Smooth muscle cell (in vitro differentiated cells): ENCODE measurements around the gene INAFM2. TPM values are rescaled to one million over a fixed set of nuclear protein-coding genes. Genes with fewer than 3 reads are reported as not detected.

ENCODE experiments used
- DNase-seq: peaks from one replicate; lab custom pipeline; 2025; ENCODE audit not compliant: unreplicated experiment; lab: John Stamatoyannopoulos, UW
- H2AFZ ChIP-seq: fragments of 200-600 bp; sonication (generic); 2 replicates; pipeline ENCODE4 v1.6.0; 2016; ENCODE audit warnings: antibody characterized with exemption, low read depth, mild to moderate bottlenecking
- H3F3A ChIP-seq: fragments of 200-600 bp; sonication (generic); 2 replicates; pipeline ENCODE4 v1.6.0; 2017; ENCODE audit warnings: antibody characterized with exemption, low read depth
- H3K27ac ChIP-seq: fragments of 200-600 bp; sonication (generic); 2 replicates; pipeline ENCODE4 v1.5.1; 2016; ENCODE audit warnings: low read depth, mild to moderate bottlenecking
- H3K27me3 ChIP-seq: fragments of 200-600 bp; sonication (generic); 2 replicates; pipeline ENCODE4 v1.6.1; 2016; ENCODE audit warnings: low read depth, mild to moderate bottlenecking
- H3K36me3 ChIP-seq: fragments of 200-600 bp; sonication (generic); 2 replicates; pipeline ENCODE4 v1.5.1; 2016; ENCODE audit warnings: low read depth
- H3K4me1 ChIP-seq: fragments of 200-600 bp; sonication (generic); 2 replicates; pipeline ENCODE4 v1.5.1; 2016; ENCODE audit warnings: low read depth
- H3K4me2 ChIP-seq: fragments of 200-600 bp; sonication (generic); 2 replicates; pipeline ENCODE4 v1.6.0; 2016; ENCODE audit warnings: mild to moderate bottlenecking
- H3K4me3 ChIP-seq: fragments of 200-600 bp; sonication (generic); 2 replicates; pipeline ENCODE4 v1.5.1; 2016; ENCODE audit warnings: mild to moderate bottlenecking
- H3K79me2 ChIP-seq: fragments of 200-600 bp; sonication (generic); 2 replicates; pipeline ENCODE4 v1.6.0; 2016; ENCODE audit warnings: low read depth, mild to moderate bottlenecking
- H3K9ac ChIP-seq: fragments of 200-600 bp; sonication (generic); 2 replicates; pipeline ENCODE4 v1.6.0; 2016; ENCODE audit warnings: low read depth
- H3K9me3 ChIP-seq: fragments of 200-600 bp; sonication (generic); replicated peaks from 2 replicates; pipeline ENCODE4 v1.5.1; 2016; ENCODE audit warnings: low read depth
- H4K20me1 ChIP-seq: fragments of 200-600 bp; sonication (generic); 2 replicates; pipeline ENCODE4 v1.6.0; 2016; ENCODE audit warnings: low read depth
- WGBS: methylation state at CpG from one replicate; pipeline ENCODE4 v1.1.7; 2016; ENCODE audit warnings: low lambda C conversion rate; 5-methylcytosine and 5-hydroxymethylcytosine counted together
- polyA plus RNA-seq: library from polyadenylated mRNA; unstranded; fragments of >200 nt; fragmentation: Nextera tagmentation; extraction: Ambion mirVana; gene quantifications from 2 replicates; pipeline ENCODE4 v1.2.1, GENCODE V29; 2016
- total RNA-seq: library from RNA; depleted of rRNA; stranded (reverse); fragments of >200 nt; gene quantifications from 2 replicates; pipeline ENCODE4 v1.2.3, GENCODE V29; 2014
- TF ChIP-seq, protein P1 (sequence below): fragments of 200-600 bp; sonication (generic); IDR thresholded peaks from 2 replicates; pipeline ENCODE4 v1.5.1; 2017; ENCODE audit warnings: borderline replicate concordance, mild to moderate bottlenecking, antibody characterized with exemption; ENCODE audit not compliant: insufficient read depth, poor library complexity, severe bottlenecking

INAFM2 gene
- total and polyA plus RNA-seq, 2 experiments from 2014 or later = 23.9 to 28.1 TPM

DNA sequence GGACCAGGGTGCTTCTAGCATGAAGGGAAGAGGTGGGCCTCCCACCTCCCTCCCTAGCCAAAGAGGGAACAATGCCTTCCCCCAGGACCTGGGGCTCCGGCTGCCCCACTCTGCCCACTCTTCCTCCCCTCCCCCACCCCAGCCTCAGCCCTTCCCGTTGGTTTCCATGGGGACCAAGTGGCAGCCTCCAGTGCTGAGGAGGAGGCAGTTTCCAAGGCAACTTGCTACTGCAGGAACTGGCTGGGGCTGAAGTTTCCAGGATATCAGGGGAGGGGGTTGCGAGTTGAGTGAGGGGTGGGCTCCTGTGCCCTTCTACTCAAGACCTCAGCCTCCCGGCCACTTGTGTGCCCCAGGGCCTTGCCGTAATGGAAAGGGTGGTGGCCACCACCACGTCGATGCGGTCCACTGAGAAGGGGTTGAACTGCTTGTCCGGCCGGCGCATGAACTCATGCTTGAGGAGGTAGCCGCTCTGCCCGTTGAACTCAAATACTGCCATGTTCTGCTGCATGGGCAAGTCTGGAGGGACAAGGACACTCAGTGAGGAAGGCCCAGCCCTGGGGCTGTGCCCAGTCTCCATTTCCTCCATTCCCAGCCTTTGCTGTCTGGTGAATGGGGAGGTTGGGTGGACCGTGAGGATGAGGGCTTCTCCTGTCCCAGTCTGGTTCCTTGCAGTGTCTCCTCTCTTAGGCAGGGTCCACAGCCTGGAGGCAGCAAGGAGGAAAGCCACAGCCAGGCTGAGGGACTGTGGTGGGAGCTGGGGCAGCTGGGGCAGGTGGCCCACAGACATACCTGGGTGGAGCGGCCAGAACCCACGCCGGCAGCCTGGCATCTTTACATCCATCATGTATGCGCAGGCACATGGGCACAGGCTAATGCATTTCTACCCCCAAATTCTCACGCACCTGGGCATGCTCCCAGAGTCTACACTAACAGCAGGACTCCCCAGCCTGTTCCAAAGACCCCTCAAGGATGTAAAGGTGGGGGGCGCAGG lies 29.3 kb upstream of the INAFM2 start:
- no peak overlapping the region for H3K4me2 ChIP-seq
- WGBS = 93% methylated on average over 20 of the region's 20 CpGs
- peaks cover 45% of the 10 kb centered on the region for H3K27me3 ChIP-seq

GRCh38 chr15:40295297-40295696 lies 28.2 kb upstream of the INAFM2 start:
- Histone ChIP-seq H3K9me3 (no peaks in the 10 kb centered on the region), H3K36me3 (no peaks in the 10 kb centered on the region), H3K4me2 (no peak overlapping the region), H3K4me3 (no peak overlapping the region), H2AFZ (no peak overlapping the region), H4K20me1 (no peaks in the 10 kb centered on the region), H3K27ac (no peak overlapping the region), H3K27me3 (peaks cover 35% of the 10 kb centered on the region), H3K79me2 (no peaks in the 10 kb centered on the region), H3K9ac (no peak overlapping the region), H3F3A (no peaks in the 10 kb centered on the region), H3K4me1 (peaks cover 9% of the 10 kb centered on the region)
- no peak for DNase-seq
- TF ChIP-seq, protein P1, sequence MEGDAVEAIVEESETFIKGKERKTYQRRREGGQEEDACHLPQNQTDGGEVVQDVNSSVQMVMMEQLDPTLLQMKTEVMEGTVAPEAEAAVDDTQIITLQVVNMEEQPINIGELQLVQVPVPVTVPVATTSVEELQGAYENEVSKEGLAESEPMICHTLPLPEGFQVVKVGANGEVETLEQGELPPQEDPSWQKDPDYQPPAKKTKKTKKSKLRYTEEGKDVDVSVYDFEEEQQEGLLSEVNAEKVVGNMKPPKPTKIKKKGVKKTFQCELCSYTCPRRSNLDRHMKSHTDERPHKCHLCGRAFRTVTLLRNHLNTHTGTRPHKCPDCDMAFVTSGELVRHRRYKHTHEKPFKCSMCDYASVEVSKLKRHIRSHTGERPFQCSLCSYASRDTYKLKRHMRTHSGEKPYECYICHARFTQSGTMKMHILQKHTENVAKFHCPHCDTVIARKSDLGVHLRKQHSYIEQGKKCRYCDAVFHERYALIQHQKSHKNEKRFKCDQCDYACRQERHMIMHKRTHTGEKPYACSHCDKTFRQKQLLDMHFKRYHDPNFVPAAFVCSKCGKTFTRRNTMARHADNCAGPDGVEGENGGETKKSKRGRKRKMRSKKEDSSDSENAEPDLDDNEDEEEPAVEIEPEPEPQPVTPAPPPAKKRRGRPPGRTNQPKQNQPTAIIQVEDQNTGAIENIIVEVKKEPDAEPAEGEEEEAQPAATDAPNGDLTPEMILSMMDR = no peak
- WGBS = 85% methylated on average over 1 of the region's 1 CpG

More for the DNA sequence above, 29.3 kb upstream of the INAFM2 start:
- H3K4me1 ChIP-seq = peaks cover 9% of the 10 kb centered on the region
- H3K27ac ChIP-seq = no peak overlapping the region
- H3K79me2 ChIP-seq = no peaks in the 10 kb centered on the region
- H3K36me3 ChIP-seq = no peaks in the 10 kb centered on the region
- DNase-seq = no peak
- H3K9ac ChIP-seq = no peak overlapping the region
- H2AFZ ChIP-seq = no peak overlapping the region
- no peaks in the 10 kb centered on the region for H4K20me1 ChIP-seq
- TF ChIP-seq, protein P1 = no peak
- no peak overlapping the region for H3K4me3 ChIP-seq
- no peaks in the 10 kb centered on the region for H3K9me3 ChIP-seq
- H3F3A ChIP-seq = no peaks in the 10 kb centered on the region

DNA sequence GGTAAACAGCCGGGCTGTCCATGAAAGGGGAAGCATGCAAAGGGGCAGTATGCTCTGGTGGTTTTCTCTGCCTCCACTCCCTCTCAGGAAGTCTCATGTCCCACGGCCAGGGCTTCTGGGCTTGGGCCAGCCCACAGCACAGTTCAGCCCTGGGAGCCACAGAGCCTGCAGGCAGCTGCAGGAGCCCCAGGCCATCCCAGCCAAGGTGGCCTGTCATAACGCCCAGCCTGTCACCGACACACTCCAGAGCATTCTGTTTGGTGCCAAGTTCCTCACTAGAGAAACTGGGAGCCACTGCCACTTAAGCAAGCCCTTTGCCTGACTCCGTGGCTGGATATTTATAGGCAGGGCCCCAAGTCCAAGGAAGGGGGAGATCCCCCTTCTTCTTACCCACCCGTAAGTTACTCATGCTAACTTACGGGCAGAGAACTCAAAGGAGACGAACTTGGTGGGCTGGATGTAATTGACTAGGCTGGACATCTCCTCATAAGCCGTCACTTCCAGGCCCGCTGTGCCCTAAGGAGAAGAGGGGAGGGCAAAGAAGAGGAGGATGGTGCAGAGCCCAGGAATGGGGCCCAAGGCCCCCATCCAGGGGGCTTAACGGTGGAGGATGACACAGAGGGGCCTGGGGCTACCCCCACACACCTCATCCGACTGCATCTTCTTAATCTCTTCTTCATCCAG lies 27.5 kb upstream of the INAFM2 start:
- Histone ChIP-seq H3K9me3 (no peaks in the 10 kb centered on the region), H3K79me2 (no peaks in the 10 kb centered on the region), H3F3A (no peaks in the 10 kb centered on the region), H3K27ac (no peak overlapping the region), H3K4me3 (no peak overlapping the region), H3K4me1 (peaks cover 6% of the 10 kb centered on the region), H3K27me3 (peaks cover 28% of the 10 kb centered on the region), H2AFZ (no peak overlapping the region), H3K4me2 (no peak overlapping the region), H4K20me1 (no peaks in the 10 kb centered on the region), H3K9ac (no peak overlapping the region), H3K36me3 (no peaks in the 10 kb centered on the region)
- TF ChIP-seq, protein P1 = no peak
- 47% methylated on average over 12 of the region's 12 CpGs for WGBS
- peak; percentile 8 for DNase-seq
